HG03575 (cell line): ENCODE measurements around the gene ADAMTS13.

Experiments used
- ATAC-seq: cut with Tn5 transposase; IDR thresholded peaks from one replicate; pipeline ENCODE4 v1.9.1; 2021; ENCODE audit not compliant: unreplicated experiment, insufficient number of reproducible peaks, low FRiP score; ENCODE audit errors: extremely low read depth

ADAMTS13 gene

DNA sequence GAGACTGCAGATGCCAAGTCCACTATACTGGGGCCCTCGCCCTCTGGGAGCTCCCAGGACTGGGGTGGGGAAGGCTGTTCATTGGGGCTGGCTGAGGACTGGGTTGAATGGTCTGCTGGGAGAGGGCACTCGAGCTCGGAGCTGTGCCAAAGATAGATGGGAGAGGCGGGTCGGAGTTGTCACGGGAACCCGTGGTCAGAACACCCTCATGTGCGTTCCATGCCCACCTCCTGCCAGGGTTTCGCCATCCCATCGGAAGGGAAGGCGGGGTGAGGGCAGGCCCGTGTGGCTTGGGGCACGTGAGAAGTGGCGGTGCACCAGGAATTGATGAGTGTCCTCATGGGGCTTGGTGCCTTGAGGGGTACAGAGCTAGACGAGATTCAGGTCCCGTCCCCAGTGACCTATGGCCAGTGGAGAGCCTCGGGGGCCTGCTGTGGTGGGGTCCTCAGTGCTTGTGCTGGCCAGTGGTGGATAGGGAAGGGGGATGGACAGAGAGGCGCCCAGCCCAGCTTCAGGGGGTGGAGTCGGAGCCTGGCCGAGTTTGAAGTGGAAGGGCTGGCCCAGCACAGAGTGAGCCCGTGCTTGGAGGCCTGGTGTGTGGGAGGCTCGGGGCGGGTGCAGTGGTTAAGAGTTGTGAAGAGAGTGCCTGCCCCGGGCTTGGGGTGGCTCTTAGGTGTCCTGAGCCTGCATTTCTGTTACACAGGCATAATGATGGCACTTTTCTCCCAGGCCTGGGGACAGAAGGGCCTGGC is 41.9 kb downstream of the ADAMTS13 start:
- ATAC-seq = no peak

DNA sequence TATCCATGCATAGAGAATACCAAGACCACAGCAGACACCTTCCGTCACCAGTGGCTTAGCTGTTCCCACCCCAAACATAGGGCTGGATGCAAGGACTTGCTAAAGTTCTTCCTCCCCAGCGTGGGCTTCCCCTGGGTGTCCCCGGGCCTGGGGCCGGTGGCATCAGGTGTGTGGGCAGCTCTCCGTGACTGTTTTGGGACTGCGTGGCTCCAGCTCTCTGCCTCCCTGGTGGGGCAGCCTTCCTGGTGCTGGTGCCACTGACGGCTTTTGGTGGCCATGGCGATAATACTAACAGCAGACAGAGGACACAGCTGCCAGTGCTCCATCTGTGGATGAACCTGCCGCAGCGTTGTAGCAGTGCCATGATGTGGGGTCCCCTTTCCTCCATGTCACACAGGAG is 42.5 kb downstream of the ADAMTS13 start:
- no peak for ATAC-seq

DNA sequence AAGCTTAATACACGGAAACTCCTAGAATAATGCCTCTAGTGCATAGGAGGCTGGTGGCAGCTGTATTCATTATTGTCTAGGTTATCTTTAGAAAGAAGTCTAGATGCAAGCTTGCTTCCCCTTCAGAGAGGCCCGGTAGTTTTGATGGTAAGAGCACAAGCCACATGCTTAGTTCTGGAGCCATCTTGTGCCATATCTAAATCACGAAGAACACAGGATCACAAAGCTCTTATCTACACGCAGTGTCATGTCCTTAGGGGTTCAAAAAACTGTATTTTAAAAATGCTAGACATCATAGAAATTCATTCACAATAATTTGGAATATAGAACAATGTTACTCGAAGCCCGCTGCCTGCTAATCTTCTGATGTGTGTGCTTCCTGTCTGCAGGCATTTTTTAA is 43.8 kb downstream of the ADAMTS13 start:
- ATAC-seq = no peak

DNA sequence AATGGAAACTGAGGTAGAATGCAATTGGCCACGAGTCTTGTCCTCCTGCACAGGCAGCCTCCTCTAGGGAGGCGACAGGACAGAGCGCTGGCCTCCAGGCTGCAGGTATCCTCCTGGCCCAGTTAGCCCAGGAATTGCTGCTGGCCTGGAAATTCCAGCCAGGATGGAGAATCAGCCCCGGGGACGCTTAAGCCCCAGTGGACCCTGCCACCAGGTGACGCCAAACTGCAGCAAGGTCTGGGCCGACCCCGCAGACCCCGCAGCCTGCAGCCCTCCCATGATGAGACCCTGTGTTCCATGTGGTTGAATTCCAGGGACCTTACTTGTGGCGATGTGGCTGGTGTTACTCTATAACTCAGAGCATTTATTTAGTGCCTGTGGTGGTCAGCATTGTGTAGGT is 44.9 kb downstream of the ADAMTS13 start:
- no peak for ATAC-seq

DNA sequence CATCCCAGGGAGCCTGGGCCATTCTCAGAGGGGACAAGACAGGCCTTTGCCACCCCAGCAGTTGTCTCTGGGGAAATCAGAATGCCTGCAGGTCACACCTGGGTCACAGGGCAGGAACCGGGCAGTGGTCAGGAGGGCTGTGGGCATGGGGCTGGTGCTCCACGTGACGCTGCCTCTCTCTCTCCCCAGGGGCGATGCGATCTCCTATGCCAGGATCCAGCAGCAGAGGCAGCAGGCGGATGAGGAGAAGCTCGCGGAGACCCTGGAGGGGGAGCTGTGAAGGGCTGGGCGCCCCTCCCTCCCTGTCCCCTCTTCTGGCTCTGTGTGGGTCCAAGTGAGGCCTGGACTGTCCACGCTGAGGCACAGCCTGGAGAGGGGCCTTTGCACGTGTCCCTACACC is 46.2 kb downstream of the ADAMTS13 start:
- ATAC-seq = no peak

DNA sequence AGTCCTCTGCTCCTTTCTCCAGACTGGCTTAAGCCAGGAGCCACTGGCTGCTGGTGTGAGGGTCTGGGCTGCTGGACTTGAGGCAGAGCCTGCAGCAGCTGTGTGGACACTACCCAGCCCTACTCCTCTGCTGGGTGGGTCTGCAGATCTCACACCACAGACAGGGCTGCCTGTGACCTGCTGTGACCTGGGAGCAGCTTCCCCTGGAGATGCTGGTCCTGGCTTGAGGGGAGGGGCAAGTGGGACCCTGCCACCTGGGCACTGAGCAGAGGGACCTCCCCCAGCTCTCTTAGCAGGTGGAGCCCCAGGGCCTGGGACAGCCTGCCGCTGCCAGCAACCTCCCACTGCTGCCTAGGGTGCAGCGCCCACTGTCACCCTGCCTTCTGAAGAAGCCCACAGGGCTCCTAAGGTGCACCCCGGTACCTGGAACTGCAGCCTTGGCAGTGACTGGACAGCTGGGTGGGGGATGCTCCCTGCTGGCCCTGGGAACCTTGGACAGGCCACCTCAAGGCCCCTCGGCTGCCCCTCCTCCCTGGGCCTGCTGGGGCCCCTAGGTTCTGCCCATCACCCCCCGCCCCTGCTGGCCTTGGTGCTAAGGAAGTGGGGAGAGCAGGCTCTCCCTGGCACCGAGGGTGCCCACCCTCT is 46.7 kb downstream of the ADAMTS13 start:
- ATAC-seq = no peak

DNA sequence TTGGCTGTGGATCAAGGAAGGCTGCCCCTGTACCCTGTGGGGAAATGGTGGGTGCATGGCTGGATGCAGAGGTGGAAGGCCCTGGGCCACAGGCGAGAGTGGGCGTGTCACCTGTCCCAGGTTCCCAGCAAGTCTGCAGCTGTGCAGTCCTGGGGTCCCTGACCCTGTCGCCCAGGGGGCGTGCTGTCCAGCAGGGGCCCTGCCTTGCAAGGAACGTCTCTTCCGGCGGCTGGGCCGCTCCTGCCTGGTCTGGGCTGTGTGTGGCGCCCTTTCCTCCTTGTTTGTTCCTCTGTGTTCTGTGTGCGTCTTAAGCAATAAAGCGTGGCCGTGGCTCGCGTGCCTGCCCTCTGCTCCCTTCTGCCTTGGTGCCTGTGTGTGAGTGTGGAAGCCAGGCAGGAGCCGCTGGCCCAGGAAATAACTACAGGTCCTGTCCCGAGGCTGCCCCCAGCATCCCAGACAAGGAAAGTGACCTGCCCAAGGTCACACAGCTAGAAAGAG is 48.3 kb downstream of the ADAMTS13 start:
- ATAC-seq = no peak

DNA sequence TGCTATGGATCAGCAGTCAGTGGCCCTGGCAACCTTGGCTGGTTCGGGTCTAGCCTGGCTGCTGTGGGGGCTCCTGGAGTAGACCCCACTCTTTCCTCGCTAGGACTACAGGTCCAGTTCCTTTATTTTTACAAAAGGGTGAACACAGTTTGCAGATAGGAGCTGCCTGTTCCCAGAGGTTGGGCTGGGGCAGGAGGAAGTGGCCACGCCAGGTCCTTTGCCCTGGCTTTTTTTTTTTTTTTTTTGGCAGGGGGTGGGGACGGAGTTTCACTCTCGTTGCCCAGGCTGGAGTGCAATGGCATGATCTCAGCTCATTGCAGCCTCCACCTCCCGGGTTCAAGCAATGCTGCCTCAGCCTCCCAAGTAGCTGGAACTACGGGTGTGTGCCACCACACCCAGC is 48.8 kb downstream of the ADAMTS13 start:
- ATAC-seq = no peak

DNA sequence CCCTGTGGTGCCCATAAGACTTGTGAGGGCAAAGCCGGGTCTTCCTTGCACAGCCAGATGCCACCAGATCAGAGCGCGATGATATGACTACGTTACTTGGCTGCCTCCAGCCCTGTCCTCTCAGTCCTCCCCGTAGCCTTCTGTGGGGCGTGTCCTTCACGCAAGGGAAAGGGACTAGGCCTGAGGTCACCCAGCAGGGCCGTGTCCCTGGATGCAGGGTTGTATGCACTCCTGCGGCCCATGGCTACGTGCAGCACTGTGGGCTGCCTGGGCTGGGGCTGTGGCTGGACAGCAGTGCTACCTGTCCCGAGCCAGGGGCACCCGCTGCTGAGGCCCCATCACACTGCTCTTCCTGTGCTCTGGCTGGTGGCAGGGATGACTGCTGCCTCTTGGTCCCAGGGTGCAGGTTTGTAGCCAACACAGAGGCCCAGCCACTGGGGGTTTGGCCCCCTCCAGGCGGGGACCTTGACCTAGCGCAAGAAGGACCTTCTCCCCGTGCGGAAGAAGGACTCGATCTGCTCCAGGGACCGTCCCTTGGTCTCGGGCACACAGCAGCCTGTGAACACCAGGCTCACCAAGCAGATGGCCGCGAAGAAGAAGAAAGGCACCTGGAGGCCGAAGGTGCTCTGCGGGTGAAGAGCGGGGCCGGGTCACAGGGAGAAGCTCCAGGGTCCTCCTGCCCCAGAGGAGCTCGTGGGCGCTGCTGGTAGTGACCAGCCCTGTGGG is 49.5 kb downstream of the ADAMTS13 start:
- ATAC-seq = no peak

DNA sequence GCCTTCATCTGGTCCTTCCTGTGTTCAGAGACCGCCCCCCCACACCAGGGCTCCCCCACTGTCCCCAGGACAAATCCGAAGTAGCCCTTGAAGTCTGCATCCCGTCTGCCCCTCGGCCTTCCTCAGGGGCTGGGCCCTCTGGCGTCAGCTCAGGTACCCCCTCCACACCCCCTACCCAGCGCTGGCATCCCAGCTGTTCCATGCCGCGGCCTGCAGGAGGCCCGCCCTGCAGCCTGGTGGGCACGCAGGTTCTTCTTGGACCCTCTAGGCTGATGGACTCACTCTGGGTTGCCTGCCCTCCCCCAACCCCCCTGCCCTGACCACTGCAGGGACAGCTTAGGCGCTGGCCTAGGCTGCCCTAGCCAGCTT is 50.1 kb downstream of the ADAMTS13 start:
- no peak for ATAC-seq

DNA sequence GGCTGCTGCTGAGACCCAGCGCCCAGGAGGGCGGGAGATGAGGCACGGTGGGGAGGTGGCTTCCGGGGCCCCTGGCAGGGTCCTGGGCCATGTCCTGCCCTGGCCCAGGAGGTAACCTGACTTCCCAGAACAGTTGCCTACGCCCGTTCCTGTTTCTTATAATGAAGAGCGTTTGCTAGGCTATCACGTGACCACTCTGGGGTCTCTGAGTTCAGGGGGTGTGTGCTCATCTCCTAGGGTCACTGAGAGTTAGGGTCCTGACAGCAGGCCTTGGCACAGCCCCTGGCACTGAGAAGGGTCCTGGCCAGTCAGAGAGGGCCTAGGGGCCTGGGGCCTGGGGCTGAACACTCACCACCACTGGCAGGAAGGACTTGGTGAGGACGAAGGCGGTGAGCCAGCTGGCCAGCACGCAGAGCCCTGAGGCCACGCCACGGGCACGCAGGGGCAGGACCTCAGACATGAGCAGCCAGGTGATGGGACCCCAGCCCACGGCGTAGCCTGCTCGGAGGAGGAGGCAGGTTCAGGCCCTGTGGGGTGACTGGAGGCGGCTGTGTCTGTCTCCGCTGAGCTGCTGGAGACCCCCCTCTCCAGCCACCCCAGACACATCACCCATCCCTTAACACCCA is 50.7 kb downstream of the ADAMTS13 start:
- ATAC-seq = no peak

DNA sequence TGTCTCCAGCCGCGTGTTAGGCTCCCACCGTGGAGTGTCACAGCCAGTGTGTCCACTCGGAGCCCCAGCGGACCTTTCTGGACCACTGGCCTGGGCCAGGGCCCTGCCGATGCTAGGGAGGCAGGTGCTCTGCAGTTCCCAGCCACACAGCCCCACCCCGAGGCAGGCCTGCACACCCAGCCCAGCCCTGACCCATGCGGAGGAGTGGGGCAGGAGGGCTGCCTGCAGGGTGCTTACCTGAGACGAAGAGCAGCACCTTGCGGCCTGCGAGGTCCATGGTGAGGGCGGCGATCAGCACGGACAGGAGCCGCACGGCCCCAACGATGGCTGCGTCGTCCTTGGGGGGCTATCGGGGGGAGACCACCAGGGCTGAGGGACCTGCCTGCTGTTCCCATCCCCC is 51.6 kb downstream of the ADAMTS13 start:
- ATAC-seq = no peak

DNA sequence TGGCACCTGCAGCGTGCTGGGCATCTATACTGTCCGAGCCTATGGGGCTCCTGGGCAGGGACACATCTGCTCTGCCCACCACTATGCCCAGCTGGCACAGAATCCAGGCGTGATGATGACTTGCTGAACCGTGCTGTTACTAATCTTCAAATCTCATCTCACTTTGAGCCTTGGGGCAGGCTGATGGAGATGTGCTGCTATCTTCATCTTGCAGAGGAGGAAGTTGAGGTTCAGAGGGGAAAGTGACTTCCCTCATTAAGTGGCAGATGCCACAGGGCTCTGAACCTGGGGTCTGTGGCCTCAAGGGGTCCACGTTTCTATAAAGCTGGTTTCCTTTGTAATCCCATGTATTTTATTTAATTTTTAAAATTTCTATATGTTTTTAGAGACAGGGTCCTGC is 52.0 kb downstream of the ADAMTS13 start:
- ATAC-seq = no peak

DNA sequence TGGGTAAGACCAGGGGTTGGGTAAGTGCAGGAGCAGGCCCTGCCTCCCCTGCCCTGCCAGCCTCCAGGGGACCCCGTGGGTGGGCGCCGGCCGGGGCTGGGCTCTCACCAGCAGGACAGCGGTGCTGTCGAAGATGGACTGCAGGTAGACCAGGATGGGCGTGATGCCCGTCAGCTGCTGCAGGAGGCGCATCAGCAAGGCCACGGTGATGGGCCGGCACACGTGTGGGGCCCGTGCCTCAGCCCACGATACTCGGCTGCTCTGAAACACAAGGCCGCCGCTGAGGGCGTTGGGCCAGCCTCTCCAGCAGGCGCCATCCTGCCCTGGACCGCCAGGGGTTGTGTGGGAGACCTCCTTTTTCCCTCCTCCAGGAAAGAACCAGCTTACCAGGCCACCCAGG is 52.7 kb downstream of the ADAMTS13 start:
- ATAC-seq = no peak

DNA sequence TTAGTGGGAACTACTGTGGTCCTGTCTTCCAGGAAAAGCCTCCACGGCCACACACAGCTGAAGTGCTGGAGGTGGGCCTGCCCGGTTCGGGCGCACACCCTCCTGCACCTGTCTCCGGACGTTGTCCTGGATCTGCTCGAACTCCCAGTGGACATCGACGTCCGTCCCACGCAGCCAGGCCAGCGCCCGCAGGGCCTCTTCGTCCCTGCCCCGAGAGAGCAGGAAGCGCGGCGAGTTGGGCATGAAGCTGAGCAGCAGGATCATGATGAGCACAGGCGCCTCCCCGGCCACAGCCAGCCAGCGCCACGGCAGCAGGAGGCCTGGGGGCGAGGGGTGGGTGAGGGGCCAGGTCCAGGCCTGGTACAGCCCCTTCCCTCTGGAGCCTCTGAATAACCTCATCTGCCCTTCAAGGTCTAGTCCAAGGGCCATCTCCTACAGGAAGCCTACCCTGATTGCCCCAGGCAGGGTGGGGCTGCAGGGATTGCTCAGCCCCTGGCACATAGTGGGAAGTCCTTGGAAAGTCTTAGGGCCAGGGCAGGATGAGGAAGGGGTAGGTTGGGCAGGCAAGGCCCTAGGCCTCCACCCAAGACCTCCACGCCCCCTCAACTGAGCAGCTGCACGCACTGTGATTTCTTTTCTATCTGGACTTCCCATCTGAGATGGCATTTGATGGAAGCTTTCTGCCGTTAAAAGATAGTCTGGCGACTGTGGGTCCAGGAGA is 53.3 kb downstream of the ADAMTS13 start:
- no peak for ATAC-seq

DNA sequence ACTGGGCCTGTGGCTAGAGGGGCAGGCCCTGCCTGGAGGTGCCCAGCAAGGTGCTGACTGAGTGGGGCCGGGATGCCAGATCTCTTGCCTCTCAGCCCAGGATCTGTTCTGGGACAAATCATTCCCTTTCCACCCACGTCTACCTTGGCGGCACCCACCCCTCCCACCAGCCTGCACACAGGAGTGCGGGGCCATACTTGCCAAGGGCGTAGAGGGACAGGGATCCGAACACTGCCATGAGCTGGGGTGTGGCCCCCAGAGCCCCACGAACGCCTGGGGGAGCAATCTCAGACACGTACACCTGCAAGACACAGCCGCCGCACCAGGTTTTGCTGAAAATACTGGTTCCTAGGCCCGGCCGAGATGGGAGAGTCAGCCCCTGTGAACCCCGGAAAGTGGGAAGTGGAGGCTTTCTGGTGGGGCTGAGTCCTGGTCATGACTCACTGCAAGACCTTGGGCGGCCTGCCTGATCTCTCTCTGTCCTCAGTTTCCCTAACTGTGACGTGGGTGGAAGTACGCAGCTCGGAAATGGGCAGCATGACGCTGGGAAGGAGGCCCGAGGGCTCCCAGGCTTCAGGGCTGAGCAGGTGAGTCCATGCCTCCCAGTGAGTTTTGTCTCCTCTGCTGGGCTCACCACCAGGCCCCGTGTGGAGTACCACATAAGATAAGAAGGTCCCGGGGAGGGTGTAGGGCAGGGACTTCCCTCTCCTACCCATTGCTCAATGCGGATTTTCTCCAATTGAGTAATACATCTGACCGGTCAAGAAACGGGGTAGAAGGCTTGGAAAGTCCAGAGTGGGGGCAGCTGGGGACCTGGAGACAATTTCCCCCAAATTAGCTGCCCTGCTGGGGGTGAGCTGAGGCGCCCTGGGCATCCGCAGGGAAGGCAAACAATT is 54.1 kb downstream of the ADAMTS13 start:
- no peak for ATAC-seq

DNA sequence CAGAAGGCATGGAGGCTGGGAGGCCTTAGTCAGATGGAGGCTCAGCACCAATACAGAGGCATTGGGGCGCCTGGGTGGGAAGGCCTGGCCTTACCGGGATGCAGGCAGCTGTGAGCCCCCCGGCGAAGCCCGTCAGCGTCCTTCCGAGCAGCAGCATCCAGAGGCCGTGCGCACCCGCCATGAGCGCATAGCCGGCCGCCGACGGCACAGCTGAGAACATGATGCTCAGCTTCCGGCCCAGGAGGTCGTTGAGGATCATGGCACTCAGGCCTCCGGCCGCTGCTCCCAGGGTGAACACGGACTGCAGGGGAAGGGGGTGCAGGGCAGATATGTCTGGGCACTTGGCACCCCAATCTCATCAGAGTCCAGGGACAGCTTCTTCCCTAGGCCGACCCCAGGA is 54.8 kb downstream of the ADAMTS13 start:
- ATAC-seq = no peak

DNA sequence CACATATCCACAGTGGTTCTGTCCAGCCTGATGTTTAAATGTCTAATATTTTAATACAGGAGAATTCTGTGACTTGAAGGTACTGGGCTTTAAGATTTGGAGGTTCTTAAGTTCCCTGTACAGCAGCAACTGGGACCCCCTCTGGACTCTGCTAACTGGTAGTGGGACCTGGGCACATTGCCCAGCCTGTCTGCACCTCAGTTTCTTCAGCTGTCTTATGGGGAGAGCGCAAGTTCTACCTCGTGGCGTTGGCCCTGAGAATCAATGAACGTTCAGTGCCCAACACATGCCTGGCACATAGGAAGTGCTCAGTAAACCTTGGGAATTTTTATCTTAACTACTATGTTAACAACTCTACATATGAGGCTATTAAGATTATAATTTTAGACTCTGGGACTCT is 55.3 kb downstream of the ADAMTS13 start:
- ATAC-seq = no peak
